ENCODE measurements around the gene TENM4.

The TENM4 gene

GRCh38 chr11:79022265-79022664 lies 418.6 kb downstream of the TENM4 start:
- in situ Hi-C loops (cut with MboI; ENCODE audit: low sequenced_read_pairs): no loop called here
- no peak for DNase-seq (ENCODE audit: low spot score in 2 of 2)

DNA sequence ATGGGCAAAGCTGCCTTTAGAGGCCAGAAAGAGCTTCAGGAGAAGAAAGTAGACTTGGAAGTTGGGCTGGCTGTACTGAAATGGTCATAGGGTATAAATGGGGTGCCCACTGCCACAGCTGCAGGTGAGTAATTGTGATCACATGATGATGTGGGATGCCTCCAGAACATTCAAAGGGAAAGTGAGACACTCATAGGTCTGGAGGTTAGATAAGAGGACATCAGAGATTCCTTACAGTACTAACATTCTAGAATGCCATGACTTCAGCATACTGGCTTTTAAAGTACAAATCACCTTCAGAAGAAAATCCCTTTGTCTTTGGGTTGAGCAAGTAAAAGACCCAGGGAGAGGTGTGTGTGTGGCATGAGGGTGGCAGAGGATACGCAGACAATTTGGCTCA lies 419.2 kb downstream of the TENM4 start:
- in situ Hi-C loops (cut with MboI; ENCODE audit: low sequenced_read_pairs): no loop called here
- DNase-seq (ENCODE audit: low spot score in 2 of 2): no peak
- Histone ChIP-seq H3K36me3 (replicated peaks) (no peaks in the 10 kb centered on the region), H3K4me3 (no peak overlapping the region), H3K4me1 (no peaks in the 10 kb centered on the region; the same call in 1 of the 2 replicates), H3K9me3 (no peaks in the 10 kb centered on the region), H3K27me3 (ENCODE audit: low read depth) (no peaks in the 10 kb centered on the region)

More at GRCh38 chr11:79022265-79022664, 418.6 kb downstream of the TENM4 start:
- Histone ChIP-seq H3K4me1 (no peaks in the 10 kb centered on the region; the same call in 1 of the 2 replicates), H3K27me3 (ENCODE audit: low read depth) (no peaks in the 10 kb centered on the region), H3K36me3 (replicated peaks) (no peaks in the 10 kb centered on the region), H3K9me3 (no peaks in the 10 kb centered on the region), H3K4me3 (no peak overlapping the region)

DNA sequence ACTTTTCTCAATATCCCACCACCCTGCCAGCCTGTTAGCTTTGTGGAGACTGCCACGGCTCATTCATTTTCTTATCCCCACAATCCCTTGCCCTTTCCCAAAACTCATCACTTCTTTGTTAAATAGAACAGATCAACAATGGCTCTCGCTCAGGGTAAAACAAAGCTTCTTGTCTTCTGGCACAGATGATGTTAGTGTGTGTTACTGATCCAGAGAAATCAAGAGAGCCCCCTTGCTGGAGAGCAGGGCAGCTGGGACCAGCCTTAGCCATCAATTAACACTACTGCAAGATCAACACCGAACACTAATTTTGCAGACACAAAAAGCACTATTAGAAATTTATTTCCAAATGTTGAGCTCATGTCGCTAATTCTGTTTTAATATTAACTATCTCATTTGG lies 420.9 kb downstream of the TENM4 start:
- Histone ChIP-seq H3K4me3 (no peak overlapping the region), H3K4me1 (no peaks in the 10 kb centered on the region), H3K27me3 (ENCODE audit: low read depth) (no peaks in the 10 kb centered on the region), H3K36me3 (replicated peaks) (no peaks in the 10 kb centered on the region), H3K9me3 (no peaks in the 10 kb centered on the region)
- DNase-seq (ENCODE audit: low spot score in 2 of 2): no peak
- in situ Hi-C loops (cut with MboI; ENCODE audit: low sequenced_read_pairs): no loop called here

DNA sequence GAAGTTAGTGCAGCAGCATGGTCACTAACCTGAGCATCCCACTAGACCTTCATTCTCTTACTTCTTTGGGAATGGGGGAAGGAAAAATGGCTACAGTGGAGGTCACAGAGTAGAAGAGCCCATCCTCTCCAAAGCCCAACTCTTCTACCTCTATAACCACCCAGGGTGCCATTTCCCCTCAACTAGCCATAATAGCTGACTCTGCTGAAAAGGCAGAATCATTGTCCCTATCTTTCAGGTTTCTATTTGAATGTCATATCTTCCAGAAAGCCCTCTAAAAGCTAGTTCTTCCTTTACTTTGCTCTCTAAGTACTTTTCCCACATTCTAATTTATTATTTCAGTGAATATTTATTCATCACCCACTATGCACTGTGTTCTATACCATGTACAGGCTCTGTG lies 421.6 kb downstream of the TENM4 start:
- no peaks in the 10 kb centered on the region for H3K4me1 ChIP-seq
- in situ Hi-C loops (cut with MboI; ENCODE audit: low sequenced_read_pairs): no loop called here
- no peak for DNase-seq (ENCODE audit: low spot score in 2 of 2)
- H3K4me3 ChIP-seq: no peak overlapping the region
- H3K9me3 ChIP-seq: no peaks in the 10 kb centered on the region
- no peaks in the 10 kb centered on the region for H3K36me3 ChIP-seq (replicated peaks)
- H3K27me3 ChIP-seq (ENCODE audit: low read depth): no peaks in the 10 kb centered on the region

- no peaks in the 10 kb centered on the region for H3K36me3 ChIP-seq (replicated peaks)
- DNase-seq (ENCODE audit: low spot score in 2 of 2): no peak
- no peak overlapping the region for H3K4me3 ChIP-seq
- H3K9me3 ChIP-seq: no peaks in the 10 kb centered on the region
- no peaks in the 10 kb centered on the region for H3K4me1 ChIP-seq
- in situ Hi-C loops (cut with MboI; ENCODE audit: low sequenced_read_pairs): no loop called here
- H3K27me3 ChIP-seq (ENCODE audit: low read depth): no peaks in the 10 kb centered on the region
These were observed 422.4 kb downstream of the TENM4 start for GRCh38 chr11:79018371-79018849.

GRCh38 chr11:79017811-79018210 lies 423.0 kb downstream of the TENM4 start:
- H3K4me1 ChIP-seq: no peaks in the 10 kb centered on the region
- H3K36me3 ChIP-seq (replicated peaks): no peaks in the 10 kb centered on the region
- no peaks in the 10 kb centered on the region for H3K9me3 ChIP-seq
- no peak overlapping the region for H3K4me3 ChIP-seq
- DNase-seq (ENCODE audit: low spot score in 2 of 2): no peak
- no peaks in the 10 kb centered on the region for H3K27me3 ChIP-seq (ENCODE audit: low read depth)
- in situ Hi-C loops (cut with MboI; ENCODE audit: low sequenced_read_pairs): no loop called here

DNA sequence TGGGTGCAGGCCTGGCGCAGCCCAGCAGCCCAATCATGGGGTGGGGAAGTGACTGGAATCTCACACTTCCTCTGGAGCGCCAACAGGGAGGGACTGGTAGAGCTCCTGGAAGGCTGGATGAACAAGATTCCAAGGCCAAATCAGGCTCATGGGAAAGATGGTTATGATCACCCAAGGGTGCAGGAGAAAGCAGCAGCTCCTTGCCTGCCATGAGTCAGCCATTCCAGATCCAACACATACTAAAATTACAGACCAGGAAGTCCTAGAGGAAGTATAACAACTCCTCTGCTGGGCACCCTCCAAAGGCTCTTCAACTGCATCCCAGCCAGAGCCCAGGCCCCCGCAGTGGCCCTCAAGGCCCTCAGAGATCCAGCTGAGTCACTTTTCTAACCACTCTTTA lies 427.3 kb downstream of the TENM4 start:
- Histone ChIP-seq H3K4me1 (no peaks in the 10 kb centered on the region), H3K9me3 (no peaks in the 10 kb centered on the region), H3K36me3 (replicated peaks) (no peaks in the 10 kb centered on the region), H3K4me3 (no peak overlapping the region), H3K27me3 (ENCODE audit: low read depth) (no peaks in the 10 kb centered on the region)
- in situ Hi-C loops (cut with MboI; ENCODE audit: low sequenced_read_pairs): no loop called here
- DNase-seq (ENCODE audit: low spot score in 2 of 2): no peak

GRCh38 chr11:79011357-79011756 lies 429.5 kb downstream of the TENM4 start:
- no peak overlapping the region for H3K4me3 ChIP-seq
- no peaks in the 10 kb centered on the region for H3K36me3 ChIP-seq (replicated peaks)
- no peak for DNase-seq (ENCODE audit: low spot score in 2 of 2)
- H3K4me1 ChIP-seq: no peaks in the 10 kb centered on the region
- H3K27me3 ChIP-seq (ENCODE audit: low read depth): no peaks in the 10 kb centered on the region
- in situ Hi-C loops (cut with MboI; ENCODE audit: low sequenced_read_pairs): no loop called here
- H3K9me3 ChIP-seq: no peaks in the 10 kb centered on the region

DNA sequence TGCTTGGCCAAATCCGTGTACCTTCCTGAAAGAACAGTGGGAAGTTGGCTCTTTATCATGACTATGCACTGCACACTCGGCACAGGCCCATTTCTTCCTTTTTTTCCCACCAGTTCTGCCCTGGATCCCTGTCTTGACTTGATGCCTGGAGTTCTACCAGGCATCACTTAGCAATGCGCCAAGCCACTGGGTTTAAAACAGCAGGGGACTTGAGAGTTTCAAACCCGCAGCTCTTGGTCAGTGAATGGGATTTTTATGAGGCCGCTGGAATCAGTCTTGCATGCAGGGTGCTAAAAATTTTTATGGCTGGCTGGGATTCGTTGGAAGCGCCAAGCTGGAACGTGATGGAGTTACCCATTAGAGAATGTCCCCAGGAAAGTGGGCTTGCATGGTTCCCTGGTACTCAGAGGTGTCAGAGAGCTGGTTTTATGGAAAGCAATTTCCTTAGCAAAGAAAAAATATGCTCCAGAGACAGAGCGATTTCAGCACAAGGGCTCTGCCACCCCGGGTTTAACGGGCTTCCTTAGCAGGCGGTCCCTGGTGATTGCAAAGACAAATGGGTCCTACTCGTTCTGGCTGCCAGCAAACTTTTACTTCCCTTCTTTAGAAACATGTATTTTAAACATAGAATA lies 432.9 kb downstream of the TENM4 start:
- Histone ChIP-seq H3K27me3 (ENCODE audit: low read depth) (no peaks in the 10 kb centered on the region), H3K4me3 (no peak overlapping the region), H3K9me3 (no peaks in the 10 kb centered on the region), H3K36me3 (replicated peaks) (no peaks in the 10 kb centered on the region), H3K4me1 (no peaks in the 10 kb centered on the region)
- no peak for DNase-seq (ENCODE audit: low spot score in 2 of 2)
- in situ Hi-C loops (cut with MboI; ENCODE audit: low sequenced_read_pairs): no loop called here

DNA sequence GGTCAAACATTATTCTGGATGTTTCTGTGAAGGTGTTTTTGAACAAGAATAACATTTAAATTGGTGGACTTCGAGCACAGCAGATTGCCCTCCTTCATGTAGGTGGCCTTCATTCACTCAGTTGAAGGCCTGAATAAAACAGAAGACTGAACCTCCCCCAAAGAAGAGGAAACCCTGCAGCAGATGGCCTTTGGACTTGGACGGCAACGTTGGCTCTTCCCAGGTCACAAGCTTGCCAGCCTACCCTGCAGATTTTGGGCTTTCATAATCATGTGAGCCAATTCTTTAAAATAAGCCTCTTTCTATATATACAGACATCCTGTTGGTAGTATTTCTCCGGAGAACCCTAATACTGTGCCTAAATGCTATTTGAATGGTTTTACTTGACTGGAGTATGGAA lies 434.0 kb downstream of the TENM4 start:
- no peak overlapping the region for H3K4me3 ChIP-seq
- H3K4me1 ChIP-seq: no peaks in the 10 kb centered on the region
- H3K9me3 ChIP-seq: no peaks in the 10 kb centered on the region
- in situ Hi-C loops (cut with MboI; ENCODE audit: low sequenced_read_pairs): no loop called here
- H3K27me3 ChIP-seq (ENCODE audit: low read depth): no peaks in the 10 kb centered on the region
- DNase-seq (ENCODE audit: low spot score in 2 of 2): no peak
- H3K36me3 ChIP-seq (replicated peaks): no peaks in the 10 kb centered on the region

DNA sequence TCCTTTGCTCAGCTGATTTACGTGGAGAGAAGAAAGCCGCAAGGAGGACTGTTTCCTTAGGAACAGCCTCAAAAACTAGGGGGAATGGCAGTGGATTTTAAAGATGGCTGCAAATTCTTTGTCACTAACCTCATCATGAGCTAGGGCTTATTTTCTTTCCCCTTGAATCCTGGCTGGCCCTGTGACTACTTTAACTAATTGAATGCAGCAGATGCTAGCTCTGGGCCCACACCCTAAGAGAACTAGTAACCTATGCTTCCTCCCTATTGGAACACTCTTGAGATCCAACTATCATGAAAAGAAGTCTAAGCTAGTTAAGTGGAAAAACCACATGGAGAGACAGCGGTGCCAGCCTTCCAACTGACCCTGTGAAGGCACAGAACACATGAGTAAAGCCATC lies 444.8 kb downstream of the TENM4 start:
- no peaks in the 10 kb centered on the region for H3K4me1 ChIP-seq
- no peaks in the 10 kb centered on the region for H3K36me3 ChIP-seq (replicated peaks)
- H3K4me3 ChIP-seq: no peak overlapping the region
- no peaks in the 10 kb centered on the region for H3K27me3 ChIP-seq (ENCODE audit: low read depth)
- H3K9me3 ChIP-seq: no peaks in the 10 kb centered on the region
- no peak for DNase-seq (ENCODE audit: low spot score in 2 of 2)
- in situ Hi-C loops (cut with MboI; ENCODE audit: low sequenced_read_pairs): no loop called here

DNA sequence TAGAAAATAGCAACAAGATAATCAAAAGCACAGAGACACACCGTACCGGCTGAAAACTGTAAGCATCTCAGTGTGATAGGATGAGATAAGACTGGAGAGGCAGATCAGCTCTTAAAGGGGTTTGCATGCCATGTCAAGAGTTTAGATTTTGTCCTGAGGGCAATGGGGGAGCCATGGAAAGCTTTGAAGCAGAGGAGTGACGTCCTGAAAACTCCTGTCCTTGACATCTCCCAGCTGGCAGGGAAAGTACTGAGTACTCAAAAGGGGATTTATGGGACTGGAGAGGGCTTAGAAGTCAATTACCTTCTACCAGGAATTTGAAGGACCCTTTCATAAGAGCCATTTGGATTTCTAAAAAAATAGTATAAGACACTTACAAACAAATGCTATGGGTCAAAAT lies 445.7 kb downstream of the TENM4 start:
- Histone ChIP-seq H3K36me3 (replicated peaks) (no peaks in the 10 kb centered on the region), H3K9me3 (no peaks in the 10 kb centered on the region), H3K4me1 (no peaks in the 10 kb centered on the region), H3K27me3 (ENCODE audit: low read depth) (no peaks in the 10 kb centered on the region), H3K4me3 (no peak overlapping the region)
- DNase-seq (ENCODE audit: low spot score in 2 of 2): no peak
- in situ Hi-C loops (cut with MboI; ENCODE audit: low sequenced_read_pairs): no loop called here

- DNase-seq (ENCODE audit: low spot score in 2 of 2): no peak
- H3K4me1 ChIP-seq: no peaks in the 10 kb centered on the region
- in situ Hi-C loops (cut with MboI; ENCODE audit: low sequenced_read_pairs): no loop called here
- no peaks in the 10 kb centered on the region for H3K9me3 ChIP-seq
- no peaks in the 10 kb centered on the region for H3K36me3 ChIP-seq (replicated peaks)
- H3K4me3 ChIP-seq: no peak overlapping the region
- no peaks in the 10 kb centered on the region for H3K27me3 ChIP-seq (ENCODE audit: low read depth)
These were observed 446.9 kb downstream of the TENM4 start for GRCh38 chr11:78993802-78994430.

DNA sequence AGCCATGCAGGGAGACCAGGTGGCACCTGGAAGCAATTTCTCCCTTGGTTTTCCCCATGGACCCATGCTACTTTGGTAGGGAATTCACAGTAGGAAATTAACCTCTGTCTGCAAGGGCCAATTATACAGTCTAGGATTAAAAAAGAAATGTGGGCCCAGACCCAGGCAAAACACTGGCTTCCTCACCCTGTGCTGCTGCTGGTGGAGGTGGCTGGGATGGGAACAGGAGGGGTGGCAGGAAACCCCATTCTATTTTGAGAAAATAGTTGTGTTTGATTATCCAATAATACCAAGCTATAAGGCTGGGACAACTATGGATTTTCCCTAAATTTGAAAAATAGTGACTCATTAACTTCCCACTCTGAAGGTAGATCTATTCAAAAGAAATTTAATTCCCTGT lies 449.1 kb downstream of the TENM4 start:
- Histone ChIP-seq H3K4me3 (no peak overlapping the region), H3K4me1 (no peaks in the 10 kb centered on the region), H3K36me3 (replicated peaks) (no peaks in the 10 kb centered on the region), H3K27me3 (ENCODE audit: low read depth) (no peaks in the 10 kb centered on the region), H3K9me3 (no peaks in the 10 kb centered on the region)
- no peak for DNase-seq (ENCODE audit: low spot score in 2 of 2)
- in situ Hi-C loops (cut with MboI; ENCODE audit: low sequenced_read_pairs): no loop called here

DNA sequence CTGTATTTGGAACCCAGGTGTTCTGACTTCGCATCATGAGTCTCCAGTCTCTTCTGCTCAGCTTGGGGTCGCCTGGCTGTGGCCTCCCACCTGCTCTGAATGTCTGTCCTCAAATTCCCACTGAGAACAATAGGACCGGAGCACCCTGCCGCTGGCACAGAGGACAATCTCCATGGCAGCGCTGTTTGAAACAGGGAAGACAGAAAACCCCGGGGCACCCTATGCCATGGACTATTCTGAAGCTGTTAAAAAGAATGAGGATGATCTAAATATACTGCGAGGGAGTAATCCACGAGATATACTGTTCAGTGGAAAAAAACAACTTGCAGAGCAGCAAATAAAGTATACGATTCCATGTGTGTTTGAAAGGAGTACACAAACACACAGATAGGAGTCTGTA lies 450.6 kb downstream of the TENM4 start:
- Histone ChIP-seq H3K9me3 (no peaks in the 10 kb centered on the region), H3K27me3 (ENCODE audit: low read depth) (no peaks in the 10 kb centered on the region), H3K36me3 (replicated peaks) (no peaks in the 10 kb centered on the region), H3K4me1 (no peaks in the 10 kb centered on the region), H3K4me3 (no peak overlapping the region)
- no peak for DNase-seq (ENCODE audit: low spot score in 2 of 2)
- in situ Hi-C loops (cut with MboI; ENCODE audit: low sequenced_read_pairs): no loop called here

All from HAP-1 (cell line).